ENCODE measurements around the gene FURIN.

DNA sequence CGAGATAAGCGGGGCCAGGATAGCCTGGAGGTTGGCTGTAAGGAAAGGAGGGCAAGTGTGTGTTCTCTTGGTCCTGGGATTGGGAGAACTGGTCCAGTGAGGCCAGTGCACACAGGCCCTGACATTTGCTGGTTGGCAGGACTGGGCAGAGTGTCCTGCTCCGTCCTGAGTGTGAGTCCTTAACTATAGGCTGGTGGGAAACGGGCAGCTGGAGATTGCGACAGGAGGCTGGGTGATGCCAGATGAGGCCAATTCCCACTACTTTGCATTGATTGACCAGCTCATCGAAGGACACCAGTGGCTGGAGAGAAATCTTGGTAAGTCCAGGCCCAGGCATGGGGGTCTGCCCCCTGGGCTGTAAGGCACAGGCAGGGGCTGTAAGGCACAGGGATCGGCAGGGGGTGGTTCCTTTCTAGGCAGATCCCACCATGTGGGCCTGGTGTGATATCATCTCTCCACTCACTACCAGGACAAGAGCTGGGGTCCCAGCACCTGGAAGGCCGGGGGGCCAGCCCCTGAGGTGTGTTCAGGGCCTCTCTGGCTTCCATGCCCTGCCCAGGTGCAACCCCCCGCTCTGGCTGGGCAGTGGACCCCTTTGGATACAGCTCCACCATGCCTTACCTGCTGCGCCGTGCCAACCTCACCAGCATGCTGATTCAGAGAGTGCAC lies 37.9 kb downstream of the FURIN start:
- TF ChIP-seq, protein P1, sequence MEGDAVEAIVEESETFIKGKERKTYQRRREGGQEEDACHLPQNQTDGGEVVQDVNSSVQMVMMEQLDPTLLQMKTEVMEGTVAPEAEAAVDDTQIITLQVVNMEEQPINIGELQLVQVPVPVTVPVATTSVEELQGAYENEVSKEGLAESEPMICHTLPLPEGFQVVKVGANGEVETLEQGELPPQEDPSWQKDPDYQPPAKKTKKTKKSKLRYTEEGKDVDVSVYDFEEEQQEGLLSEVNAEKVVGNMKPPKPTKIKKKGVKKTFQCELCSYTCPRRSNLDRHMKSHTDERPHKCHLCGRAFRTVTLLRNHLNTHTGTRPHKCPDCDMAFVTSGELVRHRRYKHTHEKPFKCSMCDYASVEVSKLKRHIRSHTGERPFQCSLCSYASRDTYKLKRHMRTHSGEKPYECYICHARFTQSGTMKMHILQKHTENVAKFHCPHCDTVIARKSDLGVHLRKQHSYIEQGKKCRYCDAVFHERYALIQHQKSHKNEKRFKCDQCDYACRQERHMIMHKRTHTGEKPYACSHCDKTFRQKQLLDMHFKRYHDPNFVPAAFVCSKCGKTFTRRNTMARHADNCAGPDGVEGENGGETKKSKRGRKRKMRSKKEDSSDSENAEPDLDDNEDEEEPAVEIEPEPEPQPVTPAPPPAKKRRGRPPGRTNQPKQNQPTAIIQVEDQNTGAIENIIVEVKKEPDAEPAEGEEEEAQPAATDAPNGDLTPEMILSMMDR (conservative IDR thresholded peaks at IDR 0.05 in 1 of 2, IDR thresholded peaks at IDR 0.05 in 1 of 2; ENCODE audit: low read depth in 1 of 2, low read length in 2 of 2), result no peak
- TF ChIP-seq EZH2 (IDR thresholded peaks at IDR 0.05; ENCODE audit: low read length, missing control alignments), result no peak

Measured in fibroblast of lung (primary cell).